GM10847 (cell line): ENCODE results near the gene RAB35.
A peak's percentile ranks its signal among the peaks of the same experiment; 100 is the strongest.

Experiments used
- POLR2A ChIP-seq: IDR thresholded peaks from 2 replicates; pipeline ENCODE4 v1.6.1; 2011; ENCODE audit not compliant: insufficient read length; ENCODE audit errors: extremely low read depth

The RAB35 gene

GRCh38 chr12:120096671-120097202 lies 19.8 kb downstream of the RAB35 start:
- TF ChIP-seq POLR2A = no peak

- no peak for TF ChIP-seq POLR2A
These were observed 20.8 kb downstream of the RAB35 start for GRCh38 chr12:120095736-120096135.

GRCh38 chr12:120095331-120095730 lies 21.2 kb downstream of the RAB35 start:
- TF ChIP-seq POLR2A = no peak

- no peak for TF ChIP-seq POLR2A
These were observed 22.1 kb downstream of the RAB35 start for GRCh38 chr12:120094485-120094884.

GRCh38 chr12:120093592-120094355 lies 22.8 kb downstream of the RAB35 start:
- TF ChIP-seq POLR2A = no peak

GRCh38 chr12:120093336-120093591 lies 23.3 kb downstream of the RAB35 start:
- no peak for TF ChIP-seq POLR2A

GRCh38 chr12:120092551-120093335 lies 23.8 kb downstream of the RAB35 start:
- TF ChIP-seq POLR2A = no peak

GRCh38 chr12:120091371-120092090 lies 25.0 kb downstream of the RAB35 start:
- TF ChIP-seq POLR2A = no peak

GRCh38 chr12:120090626-120091295 lies 25.8 kb downstream of the RAB35 start:
- TF ChIP-seq POLR2A = no peak

GRCh38 chr12:120090206-120090605 lies 26.3 kb downstream of the RAB35 start:
- no peak for TF ChIP-seq POLR2A

GRCh38 chr12:120089796-120090195 lies 26.8 kb downstream of the RAB35 start:
- no peak for TF ChIP-seq POLR2A

GRCh38 chr12:120089105-120089504 lies 27.4 kb downstream of the RAB35 start:
- no peak for TF ChIP-seq POLR2A

GRCh38 chr12:120086801-120087621 lies 29.5 kb downstream of the RAB35 start:
- peak; percentile 18 for TF ChIP-seq POLR2A

GRCh38 chr12:120085920-120086645 lies 30.5 kb downstream of the RAB35 start:
- TF ChIP-seq POLR2A = no peak

GRCh38 chr12:120081641-120082040 lies 34.9 kb downstream of the RAB35 start:
- no peak for TF ChIP-seq POLR2A
